ENCODE measurements around the gene CXCL14. TPM values are rescaled to one million over a fixed set of nuclear protein-coding genes. Genes with fewer than 3 reads are reported as not detected.

The CXCL14 gene
- total RNA-seq, 1 experiment from 2014 or later = not detected

DNA sequence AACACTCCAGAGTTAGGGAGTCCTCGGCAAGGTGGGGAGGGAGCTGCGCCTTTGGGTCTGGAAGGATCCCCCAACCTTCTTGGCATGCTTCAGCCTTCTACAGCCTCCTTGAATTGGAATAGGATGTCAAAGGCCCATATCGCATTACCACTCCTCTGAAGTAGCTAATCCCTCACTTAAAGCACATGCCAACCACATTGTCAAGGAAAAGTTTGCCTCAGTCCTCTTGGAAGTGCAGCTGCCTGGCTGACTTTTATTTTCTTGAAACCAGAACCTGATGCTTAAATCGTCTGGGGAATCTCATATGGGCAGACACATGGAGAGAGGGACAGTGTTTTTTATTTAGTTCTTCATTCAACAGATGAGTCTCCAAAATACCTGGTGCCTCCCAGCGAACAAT is 14.5 kb downstream of the CXCL14 start:
- POLR2A ChIA-PET = no interaction called here
- no peak overlapping the region for H3K4me3 ChIP-seq (replicated peaks in 1 of 2; ENCODE audit: low read depth in 1 of 2, low read length in 2 of 2)
- no peaks in the 10 kb centered on the region for H4K20me1 ChIP-seq (ENCODE audit: insufficient read depth)
- no peaks in the 10 kb centered on the region for H3K79me2 ChIP-seq (ENCODE audit: insufficient read depth, low read length)
- peaks cover 0 to 9% of the 10 kb centered on the region in 2 experiments; a peak in 1 of 4 replicates for H3K4me1 ChIP-seq (ENCODE audit: control insufficient read depth in 1 of 2, insufficient read depth in 2 of 2, low read length in 2 of 2)
- H3K36me3 ChIP-seq (ENCODE audit: control insufficient read depth in 1 of 2, insufficient read depth in 2 of 2, low read length in 2 of 2) = no peaks in the 10 kb centered on the region
- ATAC-seq (no peak), DNase-seq (ENCODE audit: low read depth, low spot score) (no peak)
- intact Hi-C loops (cut with micrococcal nuclease) = loop anchor here (5.0 to 10.0 kb wide), 2 partner anchors 318 to 490 kb away; no protein-coding TSS in a partner anchor
- RAD21 ChIA-PET (ENCODE audit: low non-redundant PET in 1 of 2, low total read pairs in 2 of 2, uncharacterized antibody in 2 of 2, unreplicated experiment in 2 of 2) = interaction anchor here in 1 of 2 experiments (0.6 kb wide), 1 partner anchor 9 kb away, joined by 3 read pairs; no protein-coding TSS in a partner anchor
- no TSS peak for BruUV-seq (replicated peaks)
- H3K4me2 ChIP-seq (ENCODE audit: low read length) = no peak overlapping the region
- H3K27me3 ChIP-seq (ENCODE audit: insufficient read depth, low read length) = no peaks in the 10 kb centered on the region
- H3K9me3 ChIP-seq (ENCODE audit: control insufficient read depth in 1 of 2, insufficient read depth in 1 of 2, low read depth in 1 of 2, low read length in 2 of 2) = no peaks in the 10 kb centered on the region
- no peak overlapping the region for H3K27ac ChIP-seq (ENCODE audit: low read depth, low read length)
- CTCF ChIA-PET = interaction anchor here (0.9 to 13.0 kb wide), 4 partner anchors 12 to 270 kb away, joined by 3 to 191 read pairs (median 114); partner anchors contain the start of gene SLC25A48
- no peak overlapping the region for H2AFZ ChIP-seq (ENCODE audit: low read depth, low read length, poor library complexity, severe bottlenecking)
- H3K9ac ChIP-seq (ENCODE audit: low read length) = no peak overlapping the region
- no peak for TF ChIP-seq RAD21 (IDR thresholded peaks at IDR 0.05; ENCODE audit: low read depth)
- no peak for TF ChIP-seq SRF (IDR thresholded peaks at IDR 0.05; ENCODE audit: low read depth)
- no peak for TF ChIP-seq TCF7L2 (IDR thresholded peaks at IDR 0.05; ENCODE audit: borderline replicate concordance, extremely low read depth, insufficient read depth, insufficient read length)
- no peak for TF ChIP-seq POLR2A (IDR thresholded peaks at IDR 0.05; ENCODE audit: borderline replicate concordance, extremely low read depth, insufficient read depth, insufficient read length)
- TF ChIP-seq, protein P1, sequence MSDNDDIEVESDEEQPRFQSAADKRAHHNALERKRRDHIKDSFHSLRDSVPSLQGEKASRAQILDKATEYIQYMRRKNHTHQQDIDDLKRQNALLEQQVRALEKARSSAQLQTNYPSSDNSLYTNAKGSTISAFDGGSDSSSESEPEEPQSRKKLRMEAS (IDR thresholded peaks at IDR 0.05) = no peak
- TF ChIP-seq ZFX (IDR thresholded peaks at IDR 0.05) = no peak
- no peak for TF ChIP-seq FOSL1 (IDR thresholded peaks at IDR 0.05; ENCODE audit: low read depth)
- TF ChIP-seq SP1 (IDR thresholded peaks at IDR 0.05; ENCODE audit: low read depth) = no peak
- H3K9me2 ChIP-seq (ENCODE audit: insufficient read depth) = no peaks in the 10 kb centered on the region

DNA sequence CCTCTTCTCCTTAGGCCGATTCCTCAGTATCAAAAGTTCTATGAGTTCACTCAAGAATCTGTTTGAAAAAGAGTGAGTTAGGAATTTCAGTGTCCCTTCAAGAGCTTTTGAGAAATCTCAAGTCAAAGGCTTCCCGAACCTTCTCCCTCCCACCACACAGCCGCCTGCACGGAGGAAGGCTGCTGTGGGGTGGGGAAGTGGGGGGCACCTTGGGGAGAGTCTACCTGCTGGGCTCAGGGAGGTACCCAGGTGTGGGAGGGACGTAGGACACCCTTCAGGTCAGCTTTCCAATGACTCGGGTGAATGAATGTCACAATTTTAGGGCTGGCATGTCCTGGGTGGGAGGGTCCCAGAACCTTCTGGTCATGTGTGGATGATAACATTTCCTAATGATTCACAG is 17.5 kb downstream of the CXCL14 start:
- Histone ChIP-seq H3K27ac (ENCODE audit: low read depth, low read length) (no peak overlapping the region), H3K9me2 (ENCODE audit: insufficient read depth) (no peaks in the 10 kb centered on the region), H4K20me1 (ENCODE audit: insufficient read depth) (no peaks in the 10 kb centered on the region), H2AFZ (ENCODE audit: low read depth, low read length, poor library complexity, severe bottlenecking) (peak overlapping the region; percentile 62), H3K9me3 (ENCODE audit: control insufficient read depth in 1 of 2, insufficient read depth in 1 of 2, low read depth in 1 of 2, low read length in 2 of 2) (no peaks in the 10 kb centered on the region), H3K79me2 (ENCODE audit: insufficient read depth, low read length) (no peaks in the 10 kb centered on the region), H3K9ac (ENCODE audit: low read length) (no peak overlapping the region), H3K36me3 (ENCODE audit: control insufficient read depth in 1 of 2, insufficient read depth in 2 of 2, low read length in 2 of 2) (no peaks in the 10 kb centered on the region), H3K4me1 (ENCODE audit: control insufficient read depth in 1 of 2, insufficient read depth in 2 of 2, low read length in 2 of 2) (peaks cover 0 to 9% of the 10 kb centered on the region in 2 experiments; a peak in 1 of 4 replicates), H3K27me3 (ENCODE audit: insufficient read depth, low read length) (no peaks in the 10 kb centered on the region), H3K4me2 (ENCODE audit: low read length) (no peak overlapping the region), H3K4me3 (replicated peaks in 1 of 2; ENCODE audit: low read depth in 1 of 2, low read length in 2 of 2) (no peak overlapping the region)
- RAD21 ChIA-PET (ENCODE audit: low non-redundant PET in 1 of 2, low total read pairs in 2 of 2, uncharacterized antibody in 2 of 2, unreplicated experiment in 2 of 2) = interaction anchor here in 1 of 2 experiments (1.0 kb wide), 1 partner anchor 269 kb away, joined by 3 read pairs; no protein-coding TSS in a partner anchor
- no TSS peak for BruUV-seq (replicated peaks)
- DNase-seq (ENCODE audit: low read depth, low spot score) (no peak), ATAC-seq (no peak)
- TF ChIP-seq SP1 (IDR thresholded peaks at IDR 0.05; ENCODE audit: low read depth) (no peak), RAD21 (IDR thresholded peaks at IDR 0.05; ENCODE audit: low read depth) (no peak), CEBPB (IDR thresholded peaks at IDR 0.05; ENCODE audit: low read depth) (no peak), JUND (IDR thresholded peaks at IDR 0.05) (no peak)
- TF ChIP-seq, protein P2, sequence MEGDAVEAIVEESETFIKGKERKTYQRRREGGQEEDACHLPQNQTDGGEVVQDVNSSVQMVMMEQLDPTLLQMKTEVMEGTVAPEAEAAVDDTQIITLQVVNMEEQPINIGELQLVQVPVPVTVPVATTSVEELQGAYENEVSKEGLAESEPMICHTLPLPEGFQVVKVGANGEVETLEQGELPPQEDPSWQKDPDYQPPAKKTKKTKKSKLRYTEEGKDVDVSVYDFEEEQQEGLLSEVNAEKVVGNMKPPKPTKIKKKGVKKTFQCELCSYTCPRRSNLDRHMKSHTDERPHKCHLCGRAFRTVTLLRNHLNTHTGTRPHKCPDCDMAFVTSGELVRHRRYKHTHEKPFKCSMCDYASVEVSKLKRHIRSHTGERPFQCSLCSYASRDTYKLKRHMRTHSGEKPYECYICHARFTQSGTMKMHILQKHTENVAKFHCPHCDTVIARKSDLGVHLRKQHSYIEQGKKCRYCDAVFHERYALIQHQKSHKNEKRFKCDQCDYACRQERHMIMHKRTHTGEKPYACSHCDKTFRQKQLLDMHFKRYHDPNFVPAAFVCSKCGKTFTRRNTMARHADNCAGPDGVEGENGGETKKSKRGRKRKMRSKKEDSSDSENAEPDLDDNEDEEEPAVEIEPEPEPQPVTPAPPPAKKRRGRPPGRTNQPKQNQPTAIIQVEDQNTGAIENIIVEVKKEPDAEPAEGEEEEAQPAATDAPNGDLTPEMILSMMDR (IDR thresholded peaks at IDR 0.05 in 2 of 3, conservative IDR thresholded peaks at IDR 0.05 in 1 of 3; ENCODE audit: borderline replicate concordance in 1 of 3, insufficient read depth in 1 of 3, low read depth in 2 of 3, low read length in 2 of 3) = no peak
- TF ChIP-seq, protein P3, sequence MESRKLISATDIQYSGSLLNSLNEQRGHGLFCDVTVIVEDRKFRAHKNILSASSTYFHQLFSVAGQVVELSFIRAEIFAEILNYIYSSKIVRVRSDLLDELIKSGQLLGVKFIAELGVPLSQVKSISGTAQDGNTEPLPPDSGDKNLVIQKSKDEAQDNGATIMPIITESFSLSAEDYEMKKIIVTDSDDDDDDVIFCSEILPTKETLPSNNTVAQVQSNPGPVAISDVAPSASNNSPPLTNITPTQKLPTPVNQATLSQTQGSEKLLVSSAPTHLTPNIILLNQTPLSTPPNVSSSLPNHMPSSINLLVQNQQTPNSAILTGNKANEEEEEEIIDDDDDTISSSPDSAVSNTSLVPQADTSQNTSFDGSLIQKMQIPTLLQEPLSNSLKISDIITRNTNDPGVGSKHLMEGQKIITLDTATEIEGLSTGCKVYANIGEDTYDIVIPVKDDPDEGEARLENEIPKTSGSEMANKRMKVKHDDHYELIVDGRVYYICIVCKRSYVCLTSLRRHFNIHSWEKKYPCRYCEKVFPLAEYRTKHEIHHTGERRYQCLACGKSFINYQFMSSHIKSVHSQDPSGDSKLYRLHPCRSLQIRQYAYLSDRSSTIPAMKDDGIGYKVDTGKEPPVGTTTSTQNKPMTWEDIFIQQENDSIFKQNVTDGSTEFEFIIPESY (IDR thresholded peaks at IDR 0.05; ENCODE audit: extremely low read depth, insufficient replicate concordance, low read length) = no peak
- CTCF ChIA-PET = interaction anchor here (0.7 to 13.0 kb wide), 14 partner anchors 8 to 496 kb away, joined by 3 to 191 read pairs (median 7); partner anchors contain the start of gene SLC25A48
- intact Hi-C loops (cut with micrococcal nuclease) = loop anchor here (2.0 to 10.0 kb wide), 4 partner anchors 168 to 494 kb away; no protein-coding TSS in a partner anchor
- POLR2A ChIA-PET = no interaction called here
